Rectal smooth muscle tissue (tissue), 1 donor: ENCODE results near the gene IL36RN.
"Not testable (repeated sequence)": the region's sequence is repeated elsewhere in the genome, so short reads cannot be mapped to it uniquely, and the experiment has no call there.

ENCODE experiments used
- H3K27ac ChIP-seq: one replicate; pipeline ENCODE4 v1.7.0; 2013; ENCODE audit warnings: low read depth, low read length, inconsistent platforms
- H3K27me3 ChIP-seq: one replicate; pipeline ENCODE4 v1.7.0; 2013; ENCODE audit warnings: low read length; ENCODE audit not compliant: control insufficient read depth, insufficient read depth
- H3K36me3 ChIP-seq: one replicate; pipeline ENCODE4 v1.7.0; 2013; ENCODE audit warnings: low read length; ENCODE audit not compliant: control insufficient read depth, insufficient read depth
- H3K4me1 ChIP-seq: one replicate; pipeline ENCODE4 v1.7.0; 2013; ENCODE audit warnings: low read length; ENCODE audit not compliant: control insufficient read depth, insufficient read depth
- H3K4me3 ChIP-seq: one replicate; pipeline ENCODE4 v1.7.0; 2013; ENCODE audit warnings: low read length
- H3K9ac ChIP-seq: one replicate; pipeline ENCODE4 v1.7.0; 2013; ENCODE audit warnings: low read length

Gene IL36RN

DNA sequence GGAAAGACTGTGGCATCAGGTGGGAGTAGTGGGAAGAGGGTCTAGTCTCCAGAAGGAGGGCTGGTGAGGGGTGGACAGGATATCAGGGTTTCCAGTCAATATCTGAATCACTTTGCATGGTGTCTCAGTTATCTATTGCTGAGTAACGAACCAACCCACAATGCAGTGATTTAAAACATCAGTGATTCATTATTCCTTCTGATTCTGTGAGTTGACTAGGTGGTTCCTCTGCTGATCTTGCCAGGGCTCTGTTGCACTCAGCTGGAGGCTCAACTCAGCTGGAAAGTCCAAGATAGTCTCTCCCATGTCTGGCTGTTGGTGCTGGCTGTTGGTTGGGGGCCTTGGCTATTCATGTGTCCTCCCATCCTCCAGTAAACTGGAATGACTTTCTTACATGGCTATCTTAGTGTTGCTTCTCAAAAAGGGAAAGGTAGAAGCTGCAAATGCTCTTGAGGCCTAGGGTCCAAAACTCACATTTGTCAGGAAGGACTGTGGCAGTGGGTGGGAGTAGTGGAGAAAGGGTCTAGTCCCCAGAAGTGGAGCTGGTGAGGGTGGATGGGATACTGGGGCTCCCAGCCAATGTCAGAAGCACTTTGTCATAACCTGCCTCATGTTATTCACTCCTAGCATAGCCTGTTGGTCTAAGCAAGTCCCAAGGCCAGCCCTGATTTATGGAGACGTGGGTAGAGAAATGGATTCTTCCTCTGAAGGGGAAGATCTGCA, 22.7 kb downstream of the IL36RN start:
- H3K27me3 ChIP-seq, result no peaks in the 10 kb centered on the region

DNA sequence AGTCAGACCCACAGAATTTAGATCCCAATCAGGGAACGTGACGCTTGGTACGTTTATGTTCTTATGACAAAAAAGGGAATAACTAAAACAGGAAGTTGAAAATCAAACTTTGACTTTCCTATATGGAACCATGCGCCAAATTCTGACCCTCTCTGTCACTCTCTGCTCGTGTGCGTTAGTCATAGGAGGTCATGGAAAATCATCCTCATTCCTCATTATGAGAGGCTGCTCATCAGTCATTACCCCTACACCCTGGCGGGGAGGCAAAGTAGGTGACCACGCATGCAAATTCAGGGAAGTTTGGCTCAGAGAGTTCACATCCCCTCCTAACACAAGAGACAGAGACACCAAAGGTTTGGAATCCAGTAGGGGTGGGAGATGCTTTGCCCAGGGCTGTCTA, 24.3 kb downstream of the IL36RN start:
- no peak overlapping the region for H3K4me3 ChIP-seq
- H3K4me1 ChIP-seq, result no peaks in the 10 kb centered on the region
- no peaks in the 10 kb centered on the region for H3K27me3 ChIP-seq
- no peaks in the 10 kb centered on the region for H3K36me3 ChIP-seq
- no peak overlapping the region for H3K27ac ChIP-seq
- H3K9ac ChIP-seq, result no peak overlapping the region

More for the DNA sequence above, 22.7 kb downstream of the IL36RN start:
- H3K36me3 ChIP-seq, result no peaks in the 10 kb centered on the region
- H3K27ac ChIP-seq, result no peak overlapping the region
- no peaks in the 10 kb centered on the region for H3K4me1 ChIP-seq
- H3K4me3 ChIP-seq, result no peak overlapping the region
- H3K9ac ChIP-seq, result no peak overlapping the region

DNA sequence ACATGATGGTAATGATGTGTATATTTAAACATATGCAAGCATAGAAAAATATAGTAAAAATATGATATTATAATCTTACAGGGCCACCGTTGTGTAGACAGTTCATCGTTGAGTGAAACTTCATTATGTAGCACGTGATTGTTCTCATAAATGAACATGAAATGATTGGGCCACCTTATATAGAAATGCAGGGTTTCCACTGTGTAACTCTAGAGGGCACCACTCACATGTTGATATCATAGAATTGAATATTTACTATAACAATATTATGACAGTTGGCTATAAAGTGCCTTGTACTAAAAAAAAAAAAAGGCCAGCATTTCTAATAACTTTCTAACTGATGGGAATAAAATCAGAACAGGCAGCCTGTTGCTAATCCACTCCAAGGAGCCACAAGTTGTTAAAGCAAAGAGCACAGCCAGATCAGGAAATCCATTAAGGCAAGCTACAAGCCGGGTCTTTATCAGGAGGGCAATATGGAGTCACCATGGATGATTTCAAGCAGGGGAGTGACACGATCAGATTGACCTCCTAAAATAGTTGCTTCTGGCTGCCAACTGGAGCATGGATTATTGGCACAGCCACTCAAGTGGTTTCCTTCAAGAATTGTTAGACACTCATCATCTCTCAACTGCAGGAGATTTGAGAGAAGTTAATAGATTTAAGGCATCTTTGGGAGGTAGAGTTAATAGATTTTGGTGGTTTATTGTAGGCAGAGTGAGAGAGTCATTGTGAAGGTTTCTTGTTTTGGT, 25.4 kb downstream of the IL36RN start:
- Histone ChIP-seq H3K4me1 (no peaks in the 10 kb centered on the region), H3K36me3 (no peaks in the 10 kb centered on the region), H3K4me3 (no peak overlapping the region), H3K9ac (no peak overlapping the region), H3K27ac (no peak overlapping the region), H3K27me3 (no peaks in the 10 kb centered on the region)

DNA sequence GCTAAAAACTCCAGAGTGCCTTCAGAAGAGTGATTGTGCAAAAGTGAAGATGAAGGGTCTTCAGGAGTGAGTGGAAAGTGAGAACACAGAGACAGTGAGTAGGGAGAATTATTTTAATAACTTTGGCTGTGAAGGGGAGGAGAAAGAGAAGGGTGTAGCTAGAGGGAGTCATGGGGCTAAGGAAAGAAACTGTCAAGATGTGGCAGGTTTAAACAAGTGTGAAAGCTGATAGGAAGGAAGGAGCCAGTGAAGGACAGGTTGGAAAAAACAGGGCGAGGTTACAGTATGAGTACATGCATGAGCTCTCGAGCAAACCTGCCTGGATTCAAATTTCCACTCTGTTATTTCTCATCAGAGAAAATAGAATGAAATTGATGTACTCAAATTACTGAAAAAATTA, 26.5 kb downstream of the IL36RN start:
- H3K36me3 ChIP-seq, result no peaks in the 10 kb centered on the region
- no peak overlapping the region for H3K27ac ChIP-seq
- no peak overlapping the region for H3K9ac ChIP-seq

GRCh38 chr2:113088213-113088992, 29.4 kb downstream of the IL36RN start:
- H3K36me3 ChIP-seq, result no peaks in the 10 kb centered on the region
- H3K4me3 ChIP-seq, result no peak overlapping the region
- no peaks in the 10 kb centered on the region for H3K4me1 ChIP-seq
- H3K9ac ChIP-seq, result no peak overlapping the region
- no peaks in the 10 kb centered on the region for H3K27me3 ChIP-seq
- H3K27ac ChIP-seq, result no peak overlapping the region

More for the DNA sequence above, 26.5 kb downstream of the IL36RN start:
- Histone ChIP-seq H3K4me3 (no peak overlapping the region), H3K4me1 (no peaks in the 10 kb centered on the region), H3K27me3 (no peaks in the 10 kb centered on the region)

- no peak overlapping the region for H3K9ac ChIP-seq
- no peaks in the 10 kb centered on the region for H3K36me3 ChIP-seq
- no peak overlapping the region for H3K4me3 ChIP-seq
- no peak overlapping the region for H3K27ac ChIP-seq
- no peaks in the 10 kb centered on the region for H3K27me3 ChIP-seq
- H3K4me1 ChIP-seq, result no peaks in the 10 kb centered on the region
Measured at GRCh38 chr2:113089916-113090315, 30.9 kb downstream of the IL36RN start.

DNA sequence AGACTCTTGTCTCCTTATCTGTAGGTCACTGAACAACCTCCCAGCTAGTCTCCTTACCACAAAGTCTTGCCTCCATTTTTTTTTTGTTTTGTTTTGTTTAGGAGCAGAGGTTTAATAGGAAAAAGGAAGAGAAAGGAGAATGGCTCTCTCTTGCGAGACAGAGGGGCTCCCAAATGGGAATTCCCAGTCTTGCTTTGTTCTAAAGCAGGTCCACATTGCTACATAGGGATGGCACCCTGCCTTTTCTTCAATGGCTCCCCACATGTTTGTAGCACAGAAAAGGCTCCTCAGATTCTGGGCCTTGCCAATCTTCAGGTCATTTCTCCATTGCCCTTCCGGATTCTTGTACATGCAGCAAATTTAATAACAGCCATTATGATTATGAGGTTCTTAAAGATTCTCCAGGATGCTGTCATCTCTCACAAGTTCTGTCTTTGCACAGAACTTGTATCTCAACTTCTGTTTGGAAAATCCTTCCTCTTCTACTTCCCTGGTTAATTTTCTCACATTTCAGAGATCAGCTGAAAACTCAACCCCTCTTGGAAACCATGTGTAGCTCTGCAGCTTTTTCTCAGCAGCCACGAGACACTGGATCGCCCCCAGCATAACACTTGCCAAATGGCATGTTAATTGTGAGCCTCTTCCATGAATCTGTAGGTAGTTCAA, 32.4 kb downstream of the IL36RN start:
- Histone ChIP-seq H3K4me1 (no peaks in the 10 kb centered on the region), H3K36me3 (no peaks in the 10 kb centered on the region), H3K4me3 (no peak overlapping the region), H3K9ac (no peak overlapping the region), H3K27me3 (no peaks in the 10 kb centered on the region), H3K27ac (no peak overlapping the region)

DNA sequence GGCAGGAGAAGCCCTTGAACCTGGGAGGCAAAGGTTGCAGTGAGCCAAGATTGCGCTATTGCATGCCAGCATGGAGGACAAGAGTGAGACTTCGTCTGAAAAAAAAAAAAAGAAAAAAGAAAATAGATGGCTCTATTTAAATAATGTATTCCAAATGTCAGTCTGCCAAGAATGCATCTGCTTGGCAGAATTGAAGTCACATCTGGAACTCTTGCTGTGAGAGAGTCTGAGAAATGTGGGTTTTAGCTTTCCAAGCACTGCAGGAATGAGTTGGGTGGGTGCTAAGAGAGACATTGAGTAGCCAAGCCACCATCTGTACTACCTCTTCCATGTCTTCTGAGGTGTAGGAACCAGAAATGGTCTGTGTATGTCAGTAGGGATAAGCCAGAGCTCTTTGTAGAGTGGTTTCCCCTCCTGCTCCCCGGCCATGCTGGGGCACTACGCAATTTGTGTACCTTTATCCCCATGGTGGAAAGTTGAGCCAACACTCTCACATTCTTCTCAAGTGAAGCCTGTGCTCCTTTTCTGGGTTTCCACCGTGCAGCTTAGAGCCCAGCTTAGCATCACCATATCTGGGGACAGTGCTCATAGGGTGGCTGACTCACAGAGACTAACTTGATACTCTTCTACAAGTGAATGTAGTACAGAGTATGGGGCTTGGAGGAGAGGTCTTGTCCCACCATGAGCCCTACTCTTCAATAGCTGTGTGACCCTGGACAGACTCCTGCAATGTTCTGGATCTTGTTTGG, 34.0 kb downstream of the IL36RN start:
- no peak overlapping the region for H3K4me3 ChIP-seq
- no peaks in the 10 kb centered on the region for H3K27me3 ChIP-seq
- H3K27ac ChIP-seq, result no peak overlapping the region
- H3K36me3 ChIP-seq, result no peaks in the 10 kb centered on the region
- H3K4me1 ChIP-seq, result no peaks in the 10 kb centered on the region
- no peak overlapping the region for H3K9ac ChIP-seq

DNA sequence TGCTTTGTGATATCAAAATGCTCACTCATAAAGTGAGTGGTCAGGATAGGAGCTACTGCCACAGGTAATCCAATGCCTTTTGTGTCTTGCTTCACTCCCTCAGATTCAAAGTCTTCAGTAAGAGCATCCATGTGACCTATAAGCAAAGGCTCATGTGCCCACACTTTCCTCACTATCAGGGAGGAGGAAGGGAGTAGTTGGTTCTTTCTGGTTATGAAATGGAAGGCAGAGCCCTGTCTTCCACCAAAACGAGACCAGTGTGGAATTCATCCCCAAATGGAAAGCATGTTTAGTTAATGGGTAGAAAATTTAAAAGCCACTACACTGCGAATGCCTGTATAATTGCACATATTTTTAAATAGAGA, 34.6 kb downstream of the IL36RN start:
- no peak overlapping the region for H3K27ac ChIP-seq
- H3K9ac ChIP-seq, result no peak overlapping the region
- no peaks in the 10 kb centered on the region for H3K4me1 ChIP-seq
- no peaks in the 10 kb centered on the region for H3K36me3 ChIP-seq
- no peak overlapping the region for H3K4me3 ChIP-seq
- no peaks in the 10 kb centered on the region for H3K27me3 ChIP-seq

GRCh38 chr2:113096306-113096705, 37.3 kb downstream of the IL36RN start:
- not testable (repeated sequence) for H3K4me3 ChIP-seq, H3K27me3 ChIP-seq, H3K27ac ChIP-seq, H3K36me3 ChIP-seq, H3K9ac ChIP-seq, H3K4me1 ChIP-seq

GRCh38 chr2:113096842-113097618, 38.0 kb downstream of the IL36RN start:
- not testable (repeated sequence) for H3K36me3 ChIP-seq, H3K9ac ChIP-seq, H3K27me3 ChIP-seq, H3K27ac ChIP-seq, H3K4me1 ChIP-seq, H3K4me3 ChIP-seq
